ENCODE results near the gene RIC8B.

Gene RIC8B

DNA sequence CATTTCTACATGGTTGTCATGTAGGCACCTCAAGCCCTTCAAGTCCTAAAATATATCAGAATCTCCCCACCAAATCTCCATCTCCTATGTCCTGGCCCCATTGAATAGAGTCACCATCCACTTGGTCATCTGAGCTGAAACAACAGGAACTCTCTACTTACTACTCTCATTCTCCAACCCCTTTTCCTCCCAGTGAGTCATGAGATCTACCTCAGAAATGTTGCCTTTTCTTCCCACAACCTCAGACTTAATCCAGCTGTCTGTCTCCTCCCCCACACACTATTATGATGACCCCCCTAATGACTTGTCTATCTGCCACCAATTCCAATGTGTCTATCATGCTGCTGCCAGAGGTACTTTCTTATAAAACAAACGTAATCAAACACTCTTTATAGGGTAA, 108.9 kb downstream of the RIC8B start:
- H3K4me3 ChIP-seq (ENCODE audit: low read depth, low read length): no peak overlapping the region
- H3K27me3 ChIP-seq (ENCODE audit: control insufficient read depth, insufficient read depth, low read length): no peaks in the 10 kb centered on the region
- no peaks in the 10 kb centered on the region for H3K4me1 ChIP-seq (ENCODE audit: control insufficient read depth, insufficient read depth, low read length)
- H3K36me3 ChIP-seq (ENCODE audit: control insufficient read depth, insufficient read depth, low read length): no peaks in the 10 kb centered on the region
- H3K9ac ChIP-seq (ENCODE audit: low read depth, low read length): no peak overlapping the region
- H3K9me3 ChIP-seq (ENCODE audit: control insufficient read depth, insufficient read depth, low read length): no peaks in the 10 kb centered on the region

DNA sequence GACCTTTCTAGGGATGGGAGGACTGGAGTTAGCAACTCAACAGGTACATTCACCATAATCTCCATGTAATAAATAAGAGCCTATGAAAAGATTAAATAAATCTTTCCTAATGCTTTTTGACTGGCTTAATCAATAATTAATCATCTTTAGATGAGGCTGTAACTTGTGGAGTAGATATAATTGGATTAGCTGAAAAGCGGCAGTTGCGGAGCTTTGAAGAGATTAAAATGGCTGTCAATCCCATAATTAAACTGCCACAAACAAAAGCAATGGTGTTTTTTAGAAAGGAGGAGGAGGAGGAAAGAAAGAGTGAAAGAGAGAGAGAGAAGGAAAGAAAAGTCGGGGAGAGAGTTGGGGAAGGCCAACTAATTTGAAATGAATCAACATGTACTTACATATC, 110.5 kb downstream of the RIC8B start:
- Histone ChIP-seq H3K4me1 (ENCODE audit: control insufficient read depth, insufficient read depth, low read length) (no peaks in the 10 kb centered on the region), H3K27me3 (ENCODE audit: control insufficient read depth, insufficient read depth, low read length) (no peaks in the 10 kb centered on the region), H3K4me3 (ENCODE audit: low read depth, low read length) (no peak overlapping the region), H3K9ac (ENCODE audit: low read depth, low read length) (no peak overlapping the region), H3K36me3 (ENCODE audit: control insufficient read depth, insufficient read depth, low read length) (no peaks in the 10 kb centered on the region), H3K9me3 (ENCODE audit: control insufficient read depth, insufficient read depth, low read length) (no peaks in the 10 kb centered on the region)

DNA sequence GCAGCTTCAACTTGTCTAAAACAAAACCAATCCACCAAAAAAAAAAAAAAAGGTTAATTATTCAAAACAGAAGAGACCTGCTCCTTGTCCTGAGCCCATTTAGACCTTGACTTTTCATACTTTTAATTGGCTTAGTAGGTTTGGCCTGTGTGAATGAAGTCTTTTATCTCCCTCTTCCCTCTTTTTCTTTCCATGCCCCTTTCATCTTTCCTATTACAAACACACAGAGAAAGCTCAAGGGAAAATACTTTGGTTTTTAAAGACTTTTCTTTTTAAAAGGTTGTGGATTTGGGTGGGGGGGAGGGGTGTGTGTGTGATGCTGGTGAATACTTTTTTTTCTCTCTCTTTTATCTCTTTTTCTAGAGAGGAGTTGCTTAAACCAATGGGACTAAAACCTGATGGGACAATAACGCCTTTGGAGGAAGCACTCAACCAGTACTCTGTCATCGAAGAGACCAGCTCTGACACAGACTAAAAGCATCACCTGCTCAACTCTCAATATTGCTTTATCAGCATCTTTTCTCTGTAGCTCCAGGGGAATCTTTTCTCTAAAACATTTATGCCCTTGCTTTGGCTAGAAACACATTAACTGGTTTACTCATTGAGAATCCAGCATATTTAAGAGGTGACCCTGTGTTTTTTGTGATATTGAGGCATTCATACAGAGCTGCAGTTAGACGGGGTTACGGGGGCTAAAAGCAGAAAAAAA, 111.2 kb downstream of the RIC8B start:
- no peaks in the 10 kb centered on the region for H3K9me3 ChIP-seq (ENCODE audit: control insufficient read depth, insufficient read depth, low read length)
- H3K27me3 ChIP-seq (ENCODE audit: control insufficient read depth, insufficient read depth, low read length): no peaks in the 10 kb centered on the region
- no peaks in the 10 kb centered on the region for H3K36me3 ChIP-seq (ENCODE audit: control insufficient read depth, insufficient read depth, low read length)
- H3K4me3 ChIP-seq (ENCODE audit: low read depth, low read length): no peak overlapping the region
- H3K4me1 ChIP-seq (ENCODE audit: control insufficient read depth, insufficient read depth, low read length): no peaks in the 10 kb centered on the region
- no peak overlapping the region for H3K9ac ChIP-seq (ENCODE audit: low read depth, low read length)

DNA sequence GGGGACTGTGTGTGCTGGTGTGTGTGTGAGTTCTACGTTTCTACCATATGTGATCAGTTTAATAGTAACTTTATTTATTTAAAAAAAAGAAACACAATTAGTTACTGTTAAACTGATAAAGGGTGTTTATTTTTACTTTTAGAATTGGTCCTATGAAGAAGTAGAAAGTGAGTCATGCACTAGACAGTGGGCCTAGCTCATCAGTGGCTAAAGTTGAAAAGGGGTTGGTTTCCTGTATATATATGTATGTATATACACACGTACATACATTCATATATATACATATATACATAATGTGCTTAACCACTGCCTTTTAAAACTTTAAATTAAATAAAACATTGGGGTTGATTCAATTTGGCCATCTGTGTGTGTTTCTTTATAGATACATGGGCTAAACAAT, 112.5 kb downstream of the RIC8B start:
- H3K9ac ChIP-seq (ENCODE audit: low read depth, low read length): no peak overlapping the region
- no peaks in the 10 kb centered on the region for H3K4me1 ChIP-seq (ENCODE audit: control insufficient read depth, insufficient read depth, low read length)
- H3K27me3 ChIP-seq (ENCODE audit: control insufficient read depth, insufficient read depth, low read length): no peaks in the 10 kb centered on the region
- H3K36me3 ChIP-seq (ENCODE audit: control insufficient read depth, insufficient read depth, low read length): no peaks in the 10 kb centered on the region
- no peak overlapping the region for H3K4me3 ChIP-seq (ENCODE audit: low read depth, low read length)
- no peaks in the 10 kb centered on the region for H3K9me3 ChIP-seq (ENCODE audit: control insufficient read depth, insufficient read depth, low read length)

DNA sequence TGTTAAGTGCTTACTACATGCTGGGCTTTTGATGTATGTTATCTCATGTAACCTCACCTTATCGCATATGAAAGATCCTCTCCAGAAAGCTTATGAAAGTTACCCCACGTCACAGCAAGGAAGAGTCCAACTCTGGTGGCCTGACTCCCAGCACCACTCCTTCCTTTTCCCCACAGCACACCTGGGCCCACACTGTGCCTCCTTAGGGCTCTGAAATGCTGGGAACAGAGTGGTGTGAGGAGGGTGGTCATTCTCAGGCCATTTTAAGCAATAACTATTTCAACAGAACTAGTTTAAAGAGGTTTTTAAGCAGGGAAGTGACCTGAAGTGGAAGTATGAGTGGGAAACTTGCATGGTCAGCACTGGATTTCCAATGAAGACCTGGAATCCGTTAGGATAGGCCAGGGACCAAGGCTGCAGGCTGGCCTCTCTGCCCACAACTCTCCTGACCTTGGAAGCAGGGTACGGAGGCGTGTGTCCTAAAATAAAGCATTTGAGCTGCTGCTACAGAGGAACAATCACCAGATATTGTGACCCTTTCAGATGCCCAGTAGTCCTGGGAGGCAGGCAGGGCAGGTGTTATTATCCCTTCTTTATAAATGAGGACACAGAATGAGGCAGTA, 114.0 kb downstream of the RIC8B start:
- Histone ChIP-seq H3K4me3 (ENCODE audit: low read depth, low read length) (no peak overlapping the region), H3K36me3 (ENCODE audit: control insufficient read depth, insufficient read depth, low read length) (no peaks in the 10 kb centered on the region), H3K9me3 (ENCODE audit: control insufficient read depth, insufficient read depth, low read length) (no peaks in the 10 kb centered on the region), H3K4me1 (ENCODE audit: control insufficient read depth, insufficient read depth, low read length) (no peaks in the 10 kb centered on the region), H3K9ac (ENCODE audit: low read depth, low read length) (no peak overlapping the region), H3K27me3 (ENCODE audit: control insufficient read depth, insufficient read depth, low read length) (no peaks in the 10 kb centered on the region)

DNA sequence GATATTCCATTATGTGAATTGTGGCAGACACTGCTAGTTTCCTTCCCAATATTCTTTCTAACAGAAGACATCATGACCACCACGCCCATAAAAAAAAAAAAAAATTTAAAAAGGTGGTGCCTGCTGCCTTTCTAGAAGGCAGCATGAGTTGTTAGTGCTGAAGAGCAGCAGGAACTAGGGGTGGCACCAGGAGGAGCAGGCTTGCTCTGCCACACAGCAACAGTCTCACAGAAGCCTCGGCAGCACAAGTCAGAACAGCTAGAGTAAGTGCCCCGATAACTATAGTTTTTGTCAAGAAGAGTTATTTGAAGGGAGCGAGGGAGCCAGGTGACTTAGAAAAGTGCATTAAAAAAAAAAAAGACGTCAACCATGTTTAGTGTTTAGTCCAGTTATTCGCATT, 114.8 kb downstream of the RIC8B start:
- no peaks in the 10 kb centered on the region for H3K4me1 ChIP-seq (ENCODE audit: control insufficient read depth, insufficient read depth, low read length)
- no peaks in the 10 kb centered on the region for H3K9me3 ChIP-seq (ENCODE audit: control insufficient read depth, insufficient read depth, low read length)
- H3K4me3 ChIP-seq (ENCODE audit: low read depth, low read length): no peak overlapping the region
- no peaks in the 10 kb centered on the region for H3K27me3 ChIP-seq (ENCODE audit: control insufficient read depth, insufficient read depth, low read length)
- no peak overlapping the region for H3K9ac ChIP-seq (ENCODE audit: low read depth, low read length)
- H3K36me3 ChIP-seq (ENCODE audit: control insufficient read depth, insufficient read depth, low read length): no peaks in the 10 kb centered on the region

DNA sequence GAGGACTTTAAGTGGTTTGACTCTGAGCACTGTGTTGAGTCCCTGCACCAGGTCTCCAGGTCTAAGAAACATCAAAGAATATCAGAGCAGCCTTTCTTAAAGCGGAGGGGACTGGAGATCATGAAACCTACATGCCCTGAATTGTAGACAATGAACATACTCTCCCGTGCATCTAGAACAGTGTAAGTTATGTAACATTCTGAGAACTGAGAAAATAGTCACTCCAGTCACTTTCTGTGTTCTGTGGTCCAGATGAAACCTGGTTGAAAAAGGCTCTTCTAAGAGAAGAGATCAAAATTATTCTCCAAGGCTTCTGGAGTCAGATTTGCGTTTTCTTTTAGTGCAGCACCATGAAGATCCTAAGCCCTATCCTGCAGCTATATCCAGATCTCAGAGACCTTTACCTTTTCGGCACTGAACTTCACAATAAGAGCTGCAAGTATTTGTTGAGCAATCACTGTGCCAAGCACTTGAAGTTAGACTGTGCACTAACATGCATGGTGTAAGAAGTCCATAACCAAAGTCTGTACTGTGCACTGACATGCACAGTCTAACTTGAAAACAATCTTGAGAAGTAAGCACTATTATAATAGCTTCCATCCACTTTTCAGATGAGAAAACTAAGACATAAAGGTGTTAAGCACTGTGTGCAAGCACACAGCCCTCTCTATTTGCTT, 115.6 kb downstream of the RIC8B start:
- H3K4me1 ChIP-seq (ENCODE audit: control insufficient read depth, insufficient read depth, low read length): no peaks in the 10 kb centered on the region
- no peaks in the 10 kb centered on the region for H3K9me3 ChIP-seq (ENCODE audit: control insufficient read depth, insufficient read depth, low read length)
- H3K4me3 ChIP-seq (ENCODE audit: low read depth, low read length): no peak overlapping the region
- no peaks in the 10 kb centered on the region for H3K36me3 ChIP-seq (ENCODE audit: control insufficient read depth, insufficient read depth, low read length)
- H3K27me3 ChIP-seq (ENCODE audit: control insufficient read depth, insufficient read depth, low read length): no peaks in the 10 kb centered on the region
- no peak overlapping the region for H3K9ac ChIP-seq (ENCODE audit: low read depth, low read length)

DNA sequence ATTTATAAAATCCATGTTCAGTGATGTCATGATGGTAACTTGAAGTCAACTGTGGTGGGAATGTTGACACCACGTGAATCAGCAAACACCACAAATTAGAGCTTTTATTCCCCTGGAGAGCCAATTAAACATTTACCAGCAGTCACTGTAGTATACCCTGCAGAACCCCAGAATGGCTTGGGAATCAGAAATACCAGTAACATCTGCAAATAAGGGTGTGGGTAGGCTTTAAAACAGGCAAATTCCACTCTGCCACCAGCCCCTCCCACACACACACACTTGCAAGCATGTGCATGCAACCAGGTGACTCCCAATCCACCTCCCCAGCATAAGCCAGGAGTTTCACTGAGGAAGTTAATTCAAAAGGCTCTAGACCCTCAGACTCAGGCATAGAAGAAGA, 117.6 kb downstream of the RIC8B start:
- no peaks in the 10 kb centered on the region for H3K27me3 ChIP-seq (ENCODE audit: control insufficient read depth, insufficient read depth, low read length)
- no peak overlapping the region for H3K9ac ChIP-seq (ENCODE audit: low read depth, low read length)
- no peak overlapping the region for H3K4me3 ChIP-seq (ENCODE audit: low read depth, low read length)
- no peaks in the 10 kb centered on the region for H3K4me1 ChIP-seq (ENCODE audit: control insufficient read depth, insufficient read depth, low read length)
- H3K36me3 ChIP-seq (ENCODE audit: control insufficient read depth, insufficient read depth, low read length): no peaks in the 10 kb centered on the region
- H3K9me3 ChIP-seq (ENCODE audit: control insufficient read depth, insufficient read depth, low read length): no peaks in the 10 kb centered on the region

DNA sequence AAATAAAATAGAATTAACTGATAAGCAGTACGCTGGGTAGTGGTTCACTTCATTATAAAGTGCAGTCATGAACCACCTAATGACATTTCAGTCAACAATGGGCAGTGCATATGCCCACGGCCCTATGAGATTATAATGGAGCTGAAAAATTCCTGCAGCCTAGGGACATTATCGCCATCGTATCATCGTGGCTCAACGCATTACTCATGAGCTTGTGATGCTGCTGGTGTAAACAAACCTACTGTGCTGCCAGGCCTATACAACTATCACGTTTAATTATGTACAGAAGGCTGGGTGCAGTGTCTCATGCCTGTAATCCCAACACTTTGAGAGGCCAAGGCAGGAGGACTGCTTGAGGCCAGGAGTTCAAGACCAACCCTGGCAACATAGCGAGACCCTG, 119.0 kb downstream of the RIC8B start:
- Histone ChIP-seq H3K4me1 (ENCODE audit: control insufficient read depth, insufficient read depth, low read length) (peaks cover 4% of the 10 kb centered on the region), H3K4me3 (ENCODE audit: low read depth, low read length) (no peak overlapping the region), H3K9ac (ENCODE audit: low read depth, low read length) (no peak overlapping the region), H3K27me3 (ENCODE audit: control insufficient read depth, insufficient read depth, low read length) (no peaks in the 10 kb centered on the region), H3K9me3 (ENCODE audit: control insufficient read depth, insufficient read depth, low read length) (no peaks in the 10 kb centered on the region), H3K36me3 (ENCODE audit: control insufficient read depth, insufficient read depth, low read length) (no peaks in the 10 kb centered on the region)

DNA sequence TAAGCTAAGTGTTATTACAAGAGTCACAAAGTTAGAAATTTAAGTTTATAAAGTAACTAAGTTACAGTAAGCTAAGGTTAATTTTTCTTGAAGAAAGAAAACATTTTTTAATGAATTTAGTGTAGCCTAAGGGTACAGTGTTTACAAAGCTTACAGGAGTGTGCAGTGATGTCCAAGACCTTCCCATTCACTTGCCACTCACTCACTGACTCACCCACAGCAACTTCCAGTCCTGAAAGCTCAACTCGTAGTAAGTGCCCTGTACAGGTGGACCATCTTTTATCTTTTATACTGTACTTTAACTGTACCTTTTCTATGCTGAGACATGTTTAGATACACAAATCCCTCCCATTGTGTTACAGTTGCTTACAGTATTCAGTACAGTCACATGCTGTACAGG, 120.3 kb downstream of the RIC8B start:
- Histone ChIP-seq H3K9ac (ENCODE audit: low read depth, low read length) (no peak overlapping the region), H3K4me1 (ENCODE audit: control insufficient read depth, insufficient read depth, low read length) (peaks cover 4% of the 10 kb centered on the region), H3K36me3 (ENCODE audit: control insufficient read depth, insufficient read depth, low read length) (no peaks in the 10 kb centered on the region), H3K4me3 (ENCODE audit: low read depth, low read length) (no peak overlapping the region), H3K9me3 (ENCODE audit: control insufficient read depth, insufficient read depth, low read length) (no peaks in the 10 kb centered on the region), H3K27me3 (ENCODE audit: control insufficient read depth, insufficient read depth, low read length) (peaks cover 3% of the 10 kb centered on the region)

DNA sequence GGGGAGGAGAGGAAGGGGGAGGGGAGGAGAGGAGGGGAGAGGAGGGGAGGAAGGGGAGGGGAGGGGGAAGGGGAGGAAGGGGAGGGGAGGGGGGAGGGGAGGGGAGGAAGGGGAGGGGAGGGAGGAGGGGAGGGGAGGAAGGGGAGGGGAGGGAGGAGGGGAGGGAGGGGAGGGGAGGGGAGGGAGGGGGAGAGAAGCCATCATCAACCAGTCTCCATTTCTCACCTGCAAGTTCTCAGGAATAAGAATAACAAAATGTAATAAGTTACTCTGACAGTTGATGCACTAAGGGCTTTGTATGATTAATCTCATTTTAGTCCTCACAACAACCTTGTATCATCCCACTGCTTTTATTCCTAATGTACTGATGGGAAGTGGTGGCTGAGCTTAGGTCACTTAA, 122.1 kb downstream of the RIC8B start:
- H3K9ac ChIP-seq (ENCODE audit: low read depth, low read length): no peak overlapping the region
- peaks cover 8% of the 10 kb centered on the region for H3K27me3 ChIP-seq (ENCODE audit: control insufficient read depth, insufficient read depth, low read length)
- H3K36me3 ChIP-seq (ENCODE audit: control insufficient read depth, insufficient read depth, low read length): no peaks in the 10 kb centered on the region
- H3K4me1 ChIP-seq (ENCODE audit: control insufficient read depth, insufficient read depth, low read length): peaks cover 4% of the 10 kb centered on the region
- H3K4me3 ChIP-seq (ENCODE audit: low read depth, low read length): no peak overlapping the region
- H3K9me3 ChIP-seq (ENCODE audit: control insufficient read depth, insufficient read depth, low read length): no peaks in the 10 kb centered on the region

DNA sequence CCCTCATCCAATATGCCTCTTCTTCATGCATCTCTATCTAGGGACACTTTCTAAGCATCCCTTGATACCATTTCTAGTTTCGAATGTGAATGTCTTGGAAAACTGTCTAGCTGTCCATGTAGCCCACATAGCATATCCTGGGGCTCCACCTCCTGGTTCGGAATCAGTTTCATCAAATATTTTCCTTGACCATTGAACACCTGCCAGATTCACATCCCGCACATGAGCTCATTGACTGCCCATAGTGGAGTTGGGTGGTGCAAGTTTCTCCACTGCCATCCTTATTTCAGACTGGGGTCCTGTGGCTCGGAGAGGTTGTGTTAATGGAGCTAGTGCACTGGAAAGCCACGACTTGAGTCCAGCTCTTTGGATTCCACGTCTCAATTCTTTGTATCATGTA, 122.6 kb downstream of the RIC8B start:
- Histone ChIP-seq H3K27me3 (ENCODE audit: control insufficient read depth, insufficient read depth, low read length) (peaks cover 12% of the 10 kb centered on the region), H3K36me3 (ENCODE audit: control insufficient read depth, insufficient read depth, low read length) (no peaks in the 10 kb centered on the region), H3K4me3 (ENCODE audit: low read depth, low read length) (no peak overlapping the region), H3K9me3 (ENCODE audit: control insufficient read depth, insufficient read depth, low read length) (no peaks in the 10 kb centered on the region), H3K4me1 (ENCODE audit: control insufficient read depth, insufficient read depth, low read length) (peaks cover 4% of the 10 kb centered on the region), H3K9ac (ENCODE audit: low read depth, low read length) (no peak overlapping the region)
